Body of pancreas (tissue), 4 donors: ENCODE measurements around the gene MIEF1. TPM values are rescaled to one million over a fixed set of nuclear protein-coding genes. Genes with fewer than 3 reads are reported as not detected.

Experiments used
- ATAC-seq: fragments of 150-250 bp; one replicate; pipeline ENCODE4 v1.9.1; 2016
- DNase-seq, 4 donors: peaks; one replicate each; pipeline ENCODE4 v3.0.0-alpha.2; 2019
- H3K27ac ChIP-seq, 4 donors: fragments of 200-600 bp; sonication (generic); 1 replicate in 3 of 4; 2 replicates in 1 of 4; pipeline versions ENCODE4 v1.5.1 to v1.6.1; 2016 to 2019; ENCODE audit warnings: mild to moderate bottlenecking in 1 of 4, mixed read lengths in 1 of 4, moderate library complexity in 1 of 4
- H3K27me3 ChIP-seq, 2 donors: fragments of 200-600 bp; sonication (generic); one replicate each; pipeline ENCODE4 v1.6.0; 2016; ENCODE audit warnings: mild to moderate bottlenecking in 1 of 2
- H3K36me3 ChIP-seq, 2 donors: fragments of 200-600 bp; sonication (generic); replicated peaks in 1 of 2; 2 replicates each; pipeline ENCODE4 v1.5.1; 2016; ENCODE audit warnings: low read depth in 2 of 2; ENCODE audit not compliant: insufficient read depth in 1 of 2
- H3K4me1 ChIP-seq: fragments of 200-600 bp; sonication (generic); one replicate; pipeline ENCODE4 v1.6.0; 2016
- H3K4me3 ChIP-seq, 2 donors: fragments of 200-600 bp; sonication (generic); 1 replicate in 1 of 2; 2 replicates in 1 of 2; pipeline ENCODE4 v1.5.1; 2016 to 2019
- H3K9me3 ChIP-seq, 3 donors: fragments of 200-600 bp; sonication (generic); 1 replicate in 2 of 3; 2 replicates in 1 of 3; pipeline ENCODE4 v1.5.1; 2016
- POLR2A ChIP-seq, 3 donors: fragments of 450-650 bp; IDR thresholded peaks; one replicate each; pipeline ENCODE4 v1.6.1; 2016; ENCODE audit warnings: antibody characterized with exemption in 3 of 3, mild to moderate bottlenecking in 2 of 3
- WGBS, 2 donors: methylation state at CpG; one replicate each; pipeline ENCODE4 v1.1.5; 2017; 5-methylcytosine and 5-hydroxymethylcytosine counted together
- intact Hi-C: fragments of 100-400 bp; cut with DNase I; formaldehyde crosslinking; loops from one replicate; pipeline ENCODE4 v1.15.1; 2023
- total RNA-seq, 2 donors: library from RNA; depleted of rRNA; stranded (reverse); fragments of >200 nt; gene quantifications; one replicate each; pipeline ENCODE4 v1.1.0, GENCODE V29; 2016
- TF ChIP-seq, protein P1 (sequence below), 7 experiments: fragments of 450-650 bp in 4 of 7; fragments of 200-600 bp in 3 of 7; sonication (generic) in 3 of 7; IDR thresholded peaks; one replicate each; pipeline ENCODE4 v1.5.1; 2016 to 2019; ENCODE audit warnings: antibody characterized with exemption in 7 of 7

The MIEF1 gene
- total RNA-seq, 2 donors from 2014 or later: 9.1 to 14.8 TPM

DNA sequence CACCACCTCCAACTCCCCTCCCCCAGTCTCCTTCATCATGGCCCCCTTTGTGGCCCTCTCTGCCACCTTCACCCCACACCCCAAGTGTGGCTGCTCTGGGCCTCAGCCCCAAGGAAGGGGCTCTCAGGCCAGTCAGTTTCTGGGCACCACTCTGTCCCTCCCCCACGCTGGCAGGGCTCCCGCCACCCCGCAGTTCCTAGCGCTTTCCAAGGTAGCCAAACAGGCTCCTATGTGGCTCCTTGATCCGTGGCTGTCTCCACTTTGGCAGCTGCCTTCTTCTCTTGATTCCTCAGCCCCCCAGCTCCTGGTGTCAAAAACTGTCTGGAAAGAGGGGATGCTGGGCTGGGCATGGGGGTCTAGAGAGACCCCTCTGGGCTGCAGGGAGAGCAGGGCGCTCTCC lies 58.0 kb downstream of the MIEF1 start:
- Histone ChIP-seq H3K27me3 (peaks cover 0 to 15% of the 10 kb centered on the region in 2 donors), H3K27ac (no peak overlapping the region), H3K4me1 (peaks cover 11% of the 10 kb centered on the region), H3K4me3 (no peak overlapping the region), H3K9me3 (no peaks in the 10 kb centered on the region), H3K36me3 (no peaks in the 10 kb centered on the region)
- no peak for DNase-seq
- 26 to 34% methylated on average over 6 of the region's 6 CpGs for WGBS, 2 donors
- TF ChIP-seq POLR2A (IDR thresholded peaks at IDR 0.05): no peak
- TF ChIP-seq, protein P1, sequence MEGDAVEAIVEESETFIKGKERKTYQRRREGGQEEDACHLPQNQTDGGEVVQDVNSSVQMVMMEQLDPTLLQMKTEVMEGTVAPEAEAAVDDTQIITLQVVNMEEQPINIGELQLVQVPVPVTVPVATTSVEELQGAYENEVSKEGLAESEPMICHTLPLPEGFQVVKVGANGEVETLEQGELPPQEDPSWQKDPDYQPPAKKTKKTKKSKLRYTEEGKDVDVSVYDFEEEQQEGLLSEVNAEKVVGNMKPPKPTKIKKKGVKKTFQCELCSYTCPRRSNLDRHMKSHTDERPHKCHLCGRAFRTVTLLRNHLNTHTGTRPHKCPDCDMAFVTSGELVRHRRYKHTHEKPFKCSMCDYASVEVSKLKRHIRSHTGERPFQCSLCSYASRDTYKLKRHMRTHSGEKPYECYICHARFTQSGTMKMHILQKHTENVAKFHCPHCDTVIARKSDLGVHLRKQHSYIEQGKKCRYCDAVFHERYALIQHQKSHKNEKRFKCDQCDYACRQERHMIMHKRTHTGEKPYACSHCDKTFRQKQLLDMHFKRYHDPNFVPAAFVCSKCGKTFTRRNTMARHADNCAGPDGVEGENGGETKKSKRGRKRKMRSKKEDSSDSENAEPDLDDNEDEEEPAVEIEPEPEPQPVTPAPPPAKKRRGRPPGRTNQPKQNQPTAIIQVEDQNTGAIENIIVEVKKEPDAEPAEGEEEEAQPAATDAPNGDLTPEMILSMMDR (IDR thresholded peaks at IDR 0.05): no peak
- ATAC-seq: no peak
- intact Hi-C loops: no loop called here

DNA sequence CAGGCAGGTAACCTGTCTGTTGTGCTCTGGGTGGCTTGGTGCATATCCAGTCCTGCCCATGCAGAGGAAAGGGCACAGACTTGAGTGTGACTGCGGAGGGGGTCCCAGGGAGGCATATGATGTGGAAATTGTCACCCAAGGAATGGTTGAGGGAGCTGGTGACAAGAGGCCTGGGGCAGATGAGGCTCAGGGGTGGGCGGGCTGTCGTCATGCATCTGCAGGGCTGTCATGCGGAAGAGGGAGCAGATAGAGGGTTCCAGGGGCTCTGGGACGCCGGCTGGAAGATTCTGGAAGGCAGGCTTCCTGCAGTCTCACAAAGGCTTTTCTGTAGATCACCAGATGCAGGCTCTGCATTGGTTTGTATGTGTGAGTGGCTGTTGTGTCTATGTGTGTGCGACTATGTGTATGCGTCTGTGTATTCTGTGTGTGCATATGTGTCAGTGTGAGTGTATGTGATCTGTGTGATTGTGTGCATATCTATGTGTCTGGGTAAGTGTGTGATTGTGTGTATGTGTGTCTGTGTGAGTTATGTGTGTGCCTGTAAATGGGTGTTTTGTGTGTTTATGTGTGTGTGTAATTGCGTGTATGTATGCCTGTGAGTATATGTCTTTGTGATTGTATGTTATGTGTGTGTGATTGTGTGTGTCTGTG lies 60.9 kb downstream of the MIEF1 start:
- intact Hi-C loops: no loop called here
- whole genome bisulfite sequencing, 2 donors: 70 to 74% methylated on average over 9 of the region's 9 CpGs
- Histone ChIP-seq H3K36me3 (no peaks in the 10 kb centered on the region), H3K27me3 (peaks cover 0 to 7% of the 10 kb centered on the region in 2 donors), H3K4me1 (peaks cover 6% of the 10 kb centered on the region), H3K4me3 (no peak overlapping the region), H3K27ac (no peak overlapping the region), H3K9me3 (no peaks in the 10 kb centered on the region)
- TF ChIP-seq POLR2A (IDR thresholded peaks at IDR 0.05): no peak
- ATAC-seq (no peak), DNase-seq (no peak)

DNA sequence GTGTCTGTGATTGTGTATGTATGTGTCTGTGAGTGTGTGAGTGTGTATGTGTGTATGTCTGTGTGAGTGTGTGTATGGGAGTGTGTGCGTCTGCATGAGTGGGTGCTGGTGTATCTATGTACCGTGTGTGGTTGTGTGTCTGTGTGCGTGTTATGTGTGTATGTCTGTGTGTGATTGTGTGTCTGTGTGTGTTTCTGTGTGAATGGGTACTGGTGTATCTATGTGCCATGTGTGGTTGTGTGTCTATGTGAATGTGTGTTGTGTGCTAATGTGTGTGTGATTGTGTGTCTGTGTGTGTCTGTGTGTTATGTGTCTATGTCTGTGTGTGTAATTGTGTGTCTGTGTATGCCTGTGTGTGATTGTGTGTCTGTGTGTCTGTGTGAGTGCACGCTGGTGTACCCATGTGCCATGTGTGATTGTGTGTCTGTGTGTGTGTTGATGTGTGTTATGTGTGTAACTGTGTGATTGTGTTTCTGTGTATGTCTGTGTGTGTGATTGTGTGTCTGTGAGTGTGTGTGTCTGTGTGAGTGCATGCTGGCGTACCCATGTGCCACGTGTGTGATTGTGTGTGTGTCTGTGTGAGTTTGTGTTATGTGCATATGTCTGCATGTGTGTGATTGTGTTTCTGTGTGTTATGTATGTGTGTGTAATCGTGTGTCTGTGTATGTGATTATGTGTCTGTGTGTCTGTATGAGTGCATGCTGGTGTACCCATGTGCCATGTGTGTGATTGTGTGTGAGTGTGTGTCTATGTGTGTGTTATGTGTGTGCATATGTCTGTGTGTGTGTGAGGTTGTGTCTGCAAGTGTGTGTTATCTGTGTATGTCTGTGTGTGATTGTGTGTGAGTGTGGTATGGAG lies 61.7 kb downstream of the MIEF1 start:
- Histone ChIP-seq H3K4me1 (no peaks in the 10 kb centered on the region), H3K27ac (no peak overlapping the region), H3K4me3 (no peak overlapping the region), H3K36me3 (no peaks in the 10 kb centered on the region), H3K9me3 (no peaks in the 10 kb centered on the region), H3K27me3 (no peaks in the 10 kb centered on the region)
- no peak for ATAC-seq
- 73 to 83% methylated on average over 7 of the region's 7 CpGs for WGBS, 2 donors
- TF ChIP-seq POLR2A (IDR thresholded peaks at IDR 0.05): no peak
- TF ChIP-seq, protein P1 (IDR thresholded peaks at IDR 0.05): no peak
- DNase-seq: no peak
- intact Hi-C loops: no loop called here

DNA sequence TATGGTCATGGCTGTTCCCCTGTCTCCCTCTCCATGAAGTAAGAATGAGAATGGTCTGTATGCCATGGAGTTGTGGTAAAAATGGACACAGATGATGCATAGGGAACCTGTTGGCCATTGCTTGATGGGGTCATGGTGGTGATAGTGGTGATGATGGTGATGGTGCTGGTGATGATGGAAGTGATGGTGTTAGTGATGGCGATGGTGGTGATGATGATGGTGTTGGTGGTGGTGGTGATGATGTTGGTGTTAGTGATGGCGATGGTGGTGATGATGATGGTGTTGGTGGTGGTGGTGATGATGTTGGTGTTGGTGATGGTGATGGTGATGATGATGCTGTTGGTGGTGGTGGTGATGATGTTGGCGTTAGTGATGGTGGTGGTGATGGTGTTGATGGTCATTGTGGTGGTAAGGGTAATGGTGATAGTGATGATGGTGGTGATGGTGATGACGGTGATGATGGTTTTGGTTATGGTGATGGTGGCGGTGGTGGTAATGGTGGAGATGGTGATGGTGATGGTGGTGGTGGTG lies 63.4 kb downstream of the MIEF1 start:
- Histone ChIP-seq H3K4me3 (no peak overlapping the region), H3K4me1 (no peaks in the 10 kb centered on the region), H3K9me3 (no peaks in the 10 kb centered on the region), H3K27ac (no peak overlapping the region), H3K36me3 (no peaks in the 10 kb centered on the region), H3K27me3 (no peaks in the 10 kb centered on the region)
- intact Hi-C loops: no loop called here
- no peak for DNase-seq
- no peak for TF ChIP-seq POLR2A (IDR thresholded peaks at IDR 0.05)
- TF ChIP-seq, protein P1 (IDR thresholded peaks at IDR 0.05): no peak
- 91 to 95% methylated on average over 5 of the region's 5 CpGs for WGBS, 2 donors
- ATAC-seq: no peak

DNA sequence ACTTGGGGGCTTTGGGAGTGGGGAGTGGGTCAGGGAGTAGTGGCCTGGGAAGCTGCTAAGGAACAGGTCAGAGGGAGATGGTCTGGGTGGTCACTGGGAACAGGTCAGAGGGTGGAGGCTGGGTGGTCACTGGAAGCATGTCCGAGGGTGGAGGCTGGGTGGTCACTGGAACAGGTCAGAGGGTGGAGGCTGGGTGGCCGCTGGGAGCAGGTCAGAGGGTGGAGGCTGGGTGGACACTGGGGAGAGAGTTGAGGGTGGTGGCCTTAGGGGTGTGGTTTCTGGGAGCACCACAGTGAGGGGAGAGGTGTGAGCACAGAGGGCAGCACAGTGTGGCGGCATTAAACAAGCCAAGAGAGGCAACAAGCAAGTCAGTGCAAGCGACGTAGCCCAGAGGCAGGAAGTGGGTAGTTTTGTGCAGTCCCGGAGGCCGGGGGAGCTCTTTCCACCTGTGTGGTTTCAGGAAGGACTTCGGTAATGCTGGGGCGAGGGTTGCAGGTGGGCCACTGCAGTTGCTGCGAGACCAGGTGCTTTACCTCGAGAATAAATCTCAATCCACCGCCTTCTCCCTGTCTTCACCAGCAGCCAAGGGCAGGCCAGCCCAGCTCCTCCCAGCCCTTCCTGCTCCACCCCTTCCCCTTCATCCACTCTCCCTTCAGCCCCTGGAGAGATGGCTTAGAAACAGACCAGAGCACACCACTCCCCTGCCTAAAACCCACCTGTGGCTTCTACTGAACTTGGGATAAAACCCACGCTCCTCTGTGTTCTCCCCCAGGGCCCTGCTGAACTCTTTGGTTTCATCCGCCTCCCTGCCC lies 65.3 kb downstream of the MIEF1 start:
- TF ChIP-seq POLR2A (IDR thresholded peaks at IDR 0.05): no peak
- TF ChIP-seq, protein P1 (IDR thresholded peaks at IDR 0.05): no peak
- WGBS, 2 donors: 70 to 72% methylated on average over 14 of the region's 14 CpGs
- intact Hi-C loops: no loop called here
- Histone ChIP-seq H3K4me1 (no peaks in the 10 kb centered on the region), H3K27ac (no peak overlapping the region), H3K9me3 (no peaks in the 10 kb centered on the region), H3K27me3 (no peaks in the 10 kb centered on the region), H3K36me3 (no peaks in the 10 kb centered on the region), H3K4me3 (no peak overlapping the region)
- DNase-seq (no peak), ATAC-seq (no peak)
